ENCODE data around the gene CLCN1.
"Not testable (repeated sequence)": the region's sequence is repeated elsewhere in the genome, so short reads cannot be mapped to it uniquely, and the experiment has no call there.

The CLCN1 gene

DNA sequence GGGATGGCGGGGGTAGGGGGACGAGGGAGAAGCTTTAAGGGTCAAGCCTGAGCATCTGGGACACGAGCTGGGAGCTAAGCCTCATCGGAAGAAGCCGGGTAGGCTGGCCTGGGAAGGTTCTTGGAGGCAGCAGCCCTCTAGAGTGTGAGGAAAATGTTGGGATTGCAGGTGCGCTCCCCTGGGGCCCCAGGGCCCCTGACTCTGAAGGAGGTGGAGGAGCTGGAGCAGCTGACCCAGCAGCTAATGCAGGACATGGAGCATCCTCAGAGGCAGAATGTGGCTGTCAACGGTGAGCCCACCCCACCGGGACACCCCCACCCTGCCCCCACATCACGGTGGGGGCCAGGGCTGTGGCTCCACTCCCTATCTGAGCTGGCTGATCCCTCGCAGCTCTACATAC, 72.1 kb downstream of the CLCN1 start:
- DNase-seq, result no peak

DNA sequence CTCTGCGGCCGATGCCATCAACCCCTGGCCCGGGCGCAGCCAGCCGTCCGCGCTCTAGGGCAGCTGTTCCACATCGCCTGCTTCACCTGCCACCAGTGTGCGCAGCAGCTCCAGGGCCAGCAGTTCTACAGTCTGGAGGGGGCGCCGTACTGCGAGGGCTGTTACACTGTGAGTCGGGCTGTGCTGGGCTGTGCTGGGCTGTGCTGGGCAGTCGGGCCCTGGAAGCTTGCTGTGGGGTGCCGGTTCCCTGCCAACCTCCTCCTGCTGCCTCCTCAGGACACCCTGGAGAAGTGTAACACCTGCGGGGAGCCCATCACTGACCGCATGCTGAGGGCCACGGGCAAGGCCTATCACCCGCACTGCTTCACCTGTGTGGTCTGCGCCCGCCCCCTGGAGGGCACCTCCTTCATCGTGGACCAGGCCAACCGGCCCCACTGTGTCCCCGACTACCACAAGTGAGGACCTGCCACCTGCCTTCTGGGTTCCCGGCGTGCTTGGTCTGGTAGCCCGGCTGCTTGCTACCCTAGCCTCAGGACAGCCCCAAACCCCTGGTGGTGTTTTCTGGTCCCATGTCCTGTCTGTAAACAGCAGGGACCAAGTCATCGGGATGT, 72.7 kb downstream of the CLCN1 start:
- no peak for DNase-seq

DNA sequence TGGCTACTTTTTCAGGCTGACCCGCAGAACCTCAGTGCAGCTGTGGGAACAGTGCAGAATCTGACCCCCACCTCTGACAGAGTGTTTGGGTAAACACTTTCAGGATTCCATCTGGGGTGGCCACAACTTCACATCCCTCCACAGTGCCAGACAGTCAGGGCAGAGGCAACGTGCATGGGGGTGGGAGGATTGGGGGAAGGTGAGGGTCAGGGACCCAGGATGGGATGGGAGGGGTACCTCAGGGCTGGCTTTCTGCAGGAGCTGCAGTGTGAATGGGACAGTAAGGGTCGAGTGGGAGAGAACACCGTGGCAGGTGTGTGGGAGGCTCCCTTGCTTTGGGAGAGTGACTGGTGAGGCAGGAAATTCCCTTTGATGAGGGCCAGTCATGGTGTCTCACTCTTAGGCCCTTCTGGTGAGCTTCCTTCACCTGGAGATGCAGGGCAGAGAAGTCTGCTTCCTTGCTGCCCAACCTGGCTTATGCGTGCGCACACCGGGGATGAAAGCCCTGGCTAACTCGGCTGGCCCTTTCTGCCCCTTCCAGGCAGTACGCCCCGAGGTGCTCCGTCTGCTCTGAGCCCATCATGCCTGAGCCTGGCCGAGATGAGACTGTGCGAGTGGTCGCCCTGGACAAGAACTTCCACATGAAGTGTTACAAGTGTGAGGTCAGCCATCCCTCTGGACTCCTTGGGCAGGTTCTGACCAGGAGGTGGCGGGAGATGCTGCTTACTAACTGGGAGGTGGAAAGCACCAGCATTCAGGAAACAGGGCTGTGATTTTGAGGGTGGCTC, 73.6 kb downstream of the CLCN1 start:
- DNase-seq, result no peak

DNA sequence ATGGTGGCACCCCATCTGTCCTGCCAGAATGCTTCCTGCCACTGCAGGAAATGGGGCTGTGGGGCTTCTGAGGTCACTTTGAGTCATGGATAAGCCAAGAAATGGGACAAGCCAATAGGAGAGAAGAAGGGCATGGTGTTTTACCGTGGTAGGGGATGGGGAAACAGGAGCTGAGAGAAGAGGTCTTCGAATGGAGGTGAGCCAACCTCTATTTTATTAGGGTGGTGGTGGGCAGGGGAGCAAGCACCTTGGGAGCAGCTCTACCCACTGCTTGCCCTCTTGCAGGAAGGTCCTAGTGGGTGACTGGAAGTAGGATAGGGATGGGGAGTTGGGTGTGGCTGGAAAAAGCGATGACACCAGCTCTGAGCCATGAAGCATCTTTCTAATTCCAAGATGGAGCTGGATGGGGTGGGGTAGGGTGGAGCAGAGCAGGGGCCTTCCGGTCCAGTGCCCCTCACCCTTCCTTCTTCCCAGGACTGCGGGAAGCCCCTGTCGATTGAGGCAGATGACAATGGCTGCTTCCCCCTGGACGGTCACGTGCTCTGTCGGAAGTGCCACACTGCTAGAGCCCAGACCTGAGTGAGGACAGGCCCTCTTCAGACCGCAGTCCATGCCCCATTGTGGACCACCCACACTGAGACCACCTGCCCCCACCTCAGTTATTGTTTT, 74.3 kb downstream of the CLCN1 start:
- DNase-seq, result no peak

DNA sequence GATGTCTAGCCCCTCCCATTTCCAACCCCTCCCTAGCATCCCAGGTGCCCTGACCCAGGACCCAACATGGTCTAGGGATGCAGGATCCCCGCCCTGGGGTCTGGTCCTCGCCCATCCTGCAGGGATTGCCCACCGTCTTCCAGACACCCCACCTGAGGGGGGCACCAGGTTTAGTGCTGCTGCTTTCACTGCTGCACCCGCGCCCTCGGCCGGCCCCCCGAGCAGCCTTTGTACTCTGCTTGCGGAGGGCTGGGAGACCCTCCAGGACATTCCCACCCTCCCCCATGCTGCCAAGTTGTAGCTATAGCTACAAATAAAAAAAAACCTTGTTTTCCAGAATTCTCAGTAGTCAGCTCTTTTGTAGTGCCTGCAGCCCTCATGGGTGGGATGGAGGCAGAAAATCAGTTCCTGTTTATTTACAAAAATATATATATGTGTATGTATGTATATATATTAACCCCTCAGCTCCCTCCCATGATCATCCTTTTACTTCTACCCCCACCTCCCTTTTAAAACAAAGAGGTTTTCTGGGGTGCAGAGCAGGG, 74.9 kb downstream of the CLCN1 start:
- no peak for DNase-seq

DNA sequence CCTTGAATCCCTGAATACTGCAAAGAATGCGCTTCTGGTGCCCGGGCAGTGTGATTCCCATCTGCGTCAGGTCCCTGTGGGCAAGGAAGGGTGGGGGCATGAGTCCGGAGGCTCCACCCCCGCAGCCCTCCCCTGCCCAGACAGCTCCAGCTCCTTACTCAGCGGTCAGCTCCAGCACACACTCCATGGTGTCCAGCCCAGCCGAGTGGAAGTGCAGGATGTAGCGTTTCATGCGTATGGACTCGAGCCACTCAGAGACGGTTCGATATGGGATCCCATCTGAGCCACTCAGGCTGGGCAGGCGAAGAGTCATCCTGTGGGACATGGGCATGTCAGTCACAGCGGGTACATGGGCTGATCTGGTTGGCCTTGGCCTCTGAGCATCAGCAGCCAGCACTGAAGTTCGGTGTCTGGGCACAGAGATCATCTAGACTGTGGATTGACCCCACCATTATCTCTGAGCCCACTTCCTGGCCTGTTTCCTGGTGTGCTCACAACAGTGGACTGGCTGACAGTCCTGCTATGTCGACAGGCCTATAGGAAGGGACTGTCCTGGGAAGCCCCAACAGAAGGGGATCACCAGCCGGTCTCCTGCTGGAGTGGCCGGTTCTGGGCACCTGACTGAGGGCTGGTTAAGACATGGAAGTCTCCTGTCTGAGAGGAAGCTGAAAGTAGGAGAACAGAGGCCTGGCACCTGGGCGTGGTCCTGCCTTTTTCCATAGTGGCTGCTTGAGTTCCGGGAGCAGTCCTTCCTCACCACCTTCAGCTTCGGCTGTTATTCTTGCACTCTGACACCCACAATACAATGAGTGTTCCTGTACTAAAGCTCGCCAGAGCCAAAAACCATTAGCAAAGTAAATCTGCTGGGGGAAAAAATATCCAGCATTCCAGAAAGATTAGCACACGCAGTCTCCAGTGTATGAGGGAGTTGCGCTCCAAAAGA, 75.8 kb downstream of the CLCN1 start:
- DNase-seq, result no peak

DNA sequence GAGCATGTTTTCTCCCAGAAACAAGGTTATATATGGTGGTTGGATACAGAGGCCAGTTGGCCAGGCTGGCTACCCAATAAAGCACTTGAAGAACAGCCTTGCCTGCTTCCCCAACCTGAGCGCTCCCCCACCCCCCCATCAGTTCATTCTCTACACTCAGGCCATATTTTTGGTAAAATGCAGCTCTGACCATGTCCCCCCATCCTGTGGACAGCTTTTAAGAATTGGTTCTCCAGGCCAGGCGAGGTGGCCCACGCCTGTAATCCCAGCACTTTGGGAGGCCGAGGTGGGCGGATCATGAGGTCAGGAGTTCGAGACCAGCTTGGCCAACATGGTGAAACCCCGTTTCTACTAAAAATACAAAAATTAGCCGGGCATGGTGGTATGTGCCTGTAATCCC, 76.5 kb downstream of the CLCN1 start:
- not testable (repeated sequence) for DNase-seq

DNA sequence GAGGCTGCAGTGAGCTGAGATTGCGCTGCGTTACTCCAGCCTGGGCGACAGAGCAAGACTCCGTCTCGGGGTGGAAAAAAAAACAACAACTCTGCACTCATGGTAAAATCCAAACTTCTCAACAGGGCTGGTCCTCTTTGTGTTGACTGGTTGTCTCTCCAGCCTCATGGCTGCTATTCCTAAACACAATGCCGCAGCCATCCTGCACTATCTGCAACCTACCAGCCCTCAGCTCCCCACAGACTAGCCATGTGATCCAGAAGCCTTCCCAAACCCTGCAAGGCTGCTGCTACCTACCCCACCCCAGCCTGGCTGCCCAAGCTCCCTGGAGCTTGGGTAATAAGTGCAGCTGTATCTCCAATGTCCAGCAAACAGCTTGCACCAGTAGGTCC, 77.0 kb downstream of the CLCN1 start:
- no peak for DNase-seq

DNA sequence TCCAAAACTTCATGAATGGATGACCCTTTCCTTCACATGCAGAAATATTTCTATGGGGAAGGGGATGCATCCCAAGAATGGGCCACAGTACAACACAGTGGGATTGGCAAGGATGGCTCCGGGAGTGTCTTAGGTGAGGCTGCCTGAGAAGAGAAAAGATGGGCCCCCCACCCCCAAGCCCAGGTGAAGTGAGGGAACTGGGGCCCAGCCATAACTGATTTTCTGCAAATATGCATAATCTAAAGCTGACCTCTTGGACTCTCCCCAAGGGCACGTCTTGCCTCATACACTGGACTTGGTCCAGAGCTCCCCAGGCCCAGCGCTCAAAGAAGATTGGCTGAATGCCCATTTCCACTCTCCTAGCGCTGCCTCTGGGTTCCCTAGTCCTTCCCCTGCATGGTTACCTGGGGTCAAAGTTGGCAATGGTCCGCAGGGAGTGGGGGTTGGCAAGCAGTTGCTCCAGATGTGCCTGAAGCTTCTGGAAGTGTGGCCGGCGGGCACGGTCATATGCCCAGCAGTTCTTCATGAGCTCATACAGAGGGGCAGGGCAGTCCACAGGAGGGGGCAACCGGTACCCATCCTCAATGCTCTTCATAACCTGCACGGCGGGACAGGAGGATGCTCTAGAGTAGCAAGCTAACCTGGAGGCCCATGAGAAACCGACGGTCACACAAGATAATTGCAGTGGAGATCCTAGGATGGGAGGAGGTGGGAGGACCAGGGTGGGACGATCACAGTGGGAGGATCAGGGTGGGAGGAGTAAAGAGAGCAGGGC, 77.5 kb downstream of the CLCN1 start:
- DNase-seq, result no peak

DNA sequence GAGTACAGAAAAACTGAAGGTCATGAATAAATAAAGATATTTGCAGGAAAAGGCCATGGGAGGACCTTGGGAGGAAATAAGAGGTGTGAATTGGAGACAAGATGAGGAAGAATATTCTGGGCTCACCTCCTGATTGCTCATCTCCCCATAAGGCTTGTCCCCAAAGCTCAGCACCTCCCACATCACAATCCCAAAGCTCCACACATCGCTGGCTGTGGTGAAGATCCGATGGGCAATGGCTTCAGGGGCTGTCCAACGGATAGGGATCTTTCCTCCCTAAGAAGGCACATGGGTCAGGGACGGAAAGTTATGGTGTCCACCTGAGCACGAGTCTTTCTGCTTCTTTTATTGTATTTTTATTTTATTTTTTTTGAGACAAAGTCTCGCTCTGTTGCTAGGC, 78.2 kb downstream of the CLCN1 start:
- DNase-seq, result no peak

DNA sequence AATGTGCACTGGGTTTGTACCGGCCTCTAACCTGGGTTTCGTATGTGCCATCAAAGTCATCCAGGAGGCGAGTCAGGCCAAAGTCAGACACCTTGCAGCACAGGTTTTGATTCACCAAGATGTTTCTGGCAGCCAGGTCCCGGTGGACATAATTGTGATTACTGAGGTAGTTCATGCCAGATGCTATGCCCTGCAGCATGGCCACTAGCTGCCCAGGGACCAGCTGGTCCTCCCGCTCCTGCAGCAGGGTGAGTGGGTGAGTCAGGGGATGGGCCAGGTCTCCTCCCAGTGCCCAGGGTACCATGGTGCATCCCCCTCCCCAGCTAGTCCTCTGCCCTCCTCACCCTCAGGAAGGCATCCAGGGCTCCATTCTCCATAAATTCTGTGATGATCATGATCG, 78.9 kb downstream of the CLCN1 start:
- no peak for DNase-seq

DNA sequence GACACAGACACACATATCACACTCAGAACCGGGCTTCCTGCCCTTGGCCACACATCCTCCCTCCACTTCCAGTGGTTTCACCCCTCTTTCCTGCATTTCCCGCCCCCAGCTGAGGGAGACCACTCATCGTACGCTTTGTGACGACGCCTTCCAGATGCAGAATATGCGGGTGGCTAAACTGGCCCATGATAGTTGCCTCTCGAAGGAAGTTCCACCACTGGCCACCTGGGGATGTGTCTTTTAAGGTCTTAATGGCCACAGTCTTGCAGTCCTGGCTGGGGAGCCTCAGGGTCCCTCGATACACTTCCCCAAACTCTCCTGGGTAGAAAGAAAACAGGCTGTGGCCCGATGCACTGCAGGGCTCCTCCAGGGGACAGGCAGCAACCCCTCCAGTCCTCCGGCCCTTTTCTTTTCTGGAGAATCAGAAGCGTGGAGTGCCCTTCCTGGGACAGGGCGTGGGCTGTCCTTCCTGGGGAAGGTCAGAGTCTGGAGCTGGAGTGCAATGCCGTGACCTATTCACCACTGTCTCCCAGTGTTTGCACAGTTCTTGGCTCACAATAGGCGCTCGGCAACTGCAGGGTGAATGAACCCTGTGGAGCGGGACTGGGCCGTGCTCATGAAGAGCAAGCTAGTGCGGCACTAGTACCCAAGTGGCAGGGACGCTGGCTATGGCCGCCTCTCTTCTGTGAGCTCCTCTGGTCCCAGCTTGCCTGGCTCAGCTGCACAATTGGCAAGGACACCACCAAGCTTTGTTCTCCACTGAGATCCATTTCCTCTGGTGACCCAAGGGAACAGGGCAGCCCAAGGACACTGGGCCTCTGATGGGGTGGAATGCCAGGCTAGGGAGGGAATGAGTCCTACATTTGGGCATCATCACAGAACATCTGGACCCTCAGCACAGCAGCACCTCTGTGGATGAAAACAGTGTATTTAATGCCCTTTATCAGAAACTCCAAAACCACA, 79.6 kb downstream of the CLCN1 start:
- DNase-seq, result no peak

DNA sequence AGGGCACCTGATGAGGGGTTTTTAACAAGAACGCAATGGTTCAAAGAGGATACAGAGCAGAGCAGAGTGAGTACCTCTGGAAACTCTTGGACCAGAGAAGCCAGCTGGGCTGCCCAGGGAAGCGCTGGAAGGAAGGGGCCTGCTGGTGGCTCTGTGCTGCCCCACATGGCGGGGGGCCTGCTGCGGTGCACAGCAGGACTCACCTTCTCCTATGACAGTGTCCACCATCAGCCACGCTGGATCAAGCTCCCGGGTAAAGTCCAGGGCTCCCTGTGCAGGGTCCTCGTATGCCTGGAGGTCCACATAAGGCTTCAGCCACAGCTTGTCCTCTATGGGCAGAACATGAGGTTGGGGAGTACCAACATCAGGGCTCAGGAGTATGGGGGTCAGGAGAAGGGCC, 80.3 kb downstream of the CLCN1 start:
- no peak for DNase-seq

DNA sequence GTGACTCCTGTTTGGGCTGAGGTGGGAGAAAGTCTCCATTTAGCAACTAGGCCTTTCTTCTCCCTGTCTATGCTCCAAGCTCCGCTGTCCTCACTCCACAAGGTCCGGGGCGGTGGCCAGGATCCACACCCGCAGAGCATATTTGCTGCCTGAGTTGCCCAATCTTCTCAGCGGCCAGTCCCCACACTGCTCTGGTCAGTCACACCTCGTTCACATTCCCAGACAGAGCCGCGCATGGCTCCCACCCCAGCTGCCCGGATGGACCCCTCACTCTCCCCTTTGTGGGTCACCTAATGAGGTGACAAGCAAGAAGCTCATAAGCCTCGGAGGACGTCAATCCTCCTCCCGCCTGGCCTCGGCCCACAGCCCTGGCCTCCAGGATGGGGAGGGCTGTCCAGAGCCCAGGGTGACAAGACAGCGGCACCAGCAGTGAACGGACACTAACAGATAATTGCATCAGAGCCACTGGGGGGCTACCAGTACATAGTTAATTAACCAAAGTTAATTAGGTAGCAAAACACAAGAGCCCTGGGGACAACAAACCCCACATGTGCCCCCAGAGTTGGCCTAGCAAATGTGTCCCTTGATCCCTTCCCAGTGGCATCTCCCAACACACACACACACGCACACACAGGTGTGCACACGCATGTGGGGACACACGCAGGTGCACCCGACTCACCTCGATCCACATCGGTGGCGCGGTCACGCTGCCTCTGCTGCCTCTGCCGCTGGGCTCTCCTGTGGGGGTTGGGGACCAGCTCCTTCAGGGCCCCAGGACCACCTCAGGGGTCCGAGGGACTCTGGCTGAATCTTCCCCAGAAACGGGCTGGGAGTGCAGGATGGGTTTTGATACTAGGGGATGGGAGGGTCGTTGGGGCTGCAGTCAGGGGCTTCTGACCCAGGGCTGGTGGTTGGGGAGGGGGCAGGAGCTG, 81.0 kb downstream of the CLCN1 start:
- DNase-seq, result no peak

DNA sequence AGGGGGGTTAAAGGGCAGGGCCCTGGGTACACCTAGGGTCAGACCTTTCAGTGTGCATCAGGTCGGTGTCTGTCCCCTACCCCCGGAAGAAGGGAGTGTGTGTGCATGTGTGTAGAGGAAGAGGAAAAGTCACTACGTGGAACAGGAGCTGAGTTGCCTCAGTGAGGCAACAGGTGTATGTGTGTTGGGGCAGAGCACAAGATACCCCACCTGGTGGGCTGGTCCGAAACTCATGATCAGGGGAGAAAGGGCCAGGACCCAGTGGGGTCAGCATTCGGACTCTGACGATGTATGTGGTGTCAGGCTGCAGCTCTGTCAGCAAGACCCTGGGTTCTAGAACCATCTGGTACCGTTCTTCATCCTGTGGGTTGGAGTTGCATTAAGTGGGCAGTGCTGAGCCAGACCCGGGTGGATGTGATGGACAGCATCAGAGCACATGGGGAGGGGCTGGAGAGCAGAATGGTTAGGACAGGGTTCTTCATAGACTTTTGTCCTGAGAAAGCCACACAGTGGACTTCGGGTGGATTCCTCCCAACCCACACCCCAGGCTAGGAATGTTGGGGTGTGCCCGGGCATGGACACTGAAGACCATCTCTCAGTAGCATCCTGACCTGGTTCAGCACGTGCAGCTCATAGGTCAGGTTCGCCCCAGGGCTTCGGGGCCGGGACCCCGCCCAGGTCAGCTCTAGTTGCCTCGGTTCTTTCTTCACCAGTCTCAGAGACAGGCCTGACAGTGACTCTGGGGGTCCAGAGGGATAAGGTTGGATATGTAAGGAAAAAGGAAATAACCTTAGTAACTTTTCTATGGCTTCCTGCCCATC, 82.0 kb downstream of the CLCN1 start:
- DNase-seq, result no peak

DNA sequence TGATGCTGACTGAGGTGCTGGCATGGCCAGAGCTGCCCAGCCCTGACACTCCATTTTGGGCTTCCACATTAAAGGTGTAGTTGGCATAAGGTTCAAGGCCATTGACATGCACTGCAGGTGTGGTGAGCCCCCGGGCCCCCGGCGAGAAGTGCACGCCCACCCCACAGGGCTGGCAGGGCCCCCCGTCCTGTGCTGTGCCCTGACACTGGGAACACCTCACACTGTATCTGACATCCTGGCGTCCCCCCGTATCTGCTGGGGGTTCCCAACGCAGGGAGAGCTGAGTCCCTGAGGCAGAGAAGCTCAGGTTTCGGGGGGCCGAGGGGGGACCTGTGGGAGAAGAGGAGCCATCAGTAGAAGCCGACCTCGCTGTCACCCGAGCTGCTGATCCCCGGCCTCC, 82.7 kb downstream of the CLCN1 start:
- DNase-seq, result no peak

DNA sequence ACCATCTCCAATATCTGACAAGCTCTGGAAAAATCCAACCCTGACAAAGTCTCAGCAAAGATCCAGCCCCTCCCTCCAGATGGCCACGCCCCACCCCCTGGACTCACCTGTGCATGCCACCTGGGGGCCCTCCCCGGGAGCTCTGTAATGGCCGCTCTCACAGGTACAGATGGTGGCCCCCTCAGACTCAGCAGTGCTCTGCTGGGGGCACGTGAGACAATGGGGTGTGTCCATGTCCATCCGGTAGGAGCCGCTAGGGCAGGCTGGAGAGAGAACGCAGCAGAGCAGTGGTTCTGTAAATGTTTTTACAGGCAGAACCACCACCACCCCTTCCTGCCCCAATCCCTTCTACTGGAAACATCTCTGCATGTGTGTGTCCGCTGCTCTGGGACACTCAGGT, 83.2 kb downstream of the CLCN1 start:
- DNase-seq, result no peak

DNA sequence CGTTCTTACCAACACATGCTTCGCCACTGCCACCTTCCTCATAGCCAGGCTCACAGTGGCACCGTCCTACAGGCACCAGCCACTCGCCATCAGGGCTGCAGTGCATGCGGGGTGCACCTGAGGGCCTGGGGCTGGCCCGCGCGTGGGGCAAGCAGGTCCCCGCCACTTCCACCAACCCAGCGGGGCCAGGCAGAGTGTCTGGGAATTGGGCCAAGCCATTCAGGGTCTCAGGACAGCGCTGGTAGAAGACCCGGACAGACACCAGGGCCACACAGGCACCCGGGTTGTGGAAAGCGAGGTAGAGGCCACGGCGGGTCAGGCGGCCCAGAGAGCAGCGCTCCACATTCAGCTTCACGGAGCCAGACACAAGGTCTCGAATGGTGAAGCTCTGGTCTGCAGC, 83.7 kb downstream of the CLCN1 start:
- no peak for DNase-seq

DNA sequence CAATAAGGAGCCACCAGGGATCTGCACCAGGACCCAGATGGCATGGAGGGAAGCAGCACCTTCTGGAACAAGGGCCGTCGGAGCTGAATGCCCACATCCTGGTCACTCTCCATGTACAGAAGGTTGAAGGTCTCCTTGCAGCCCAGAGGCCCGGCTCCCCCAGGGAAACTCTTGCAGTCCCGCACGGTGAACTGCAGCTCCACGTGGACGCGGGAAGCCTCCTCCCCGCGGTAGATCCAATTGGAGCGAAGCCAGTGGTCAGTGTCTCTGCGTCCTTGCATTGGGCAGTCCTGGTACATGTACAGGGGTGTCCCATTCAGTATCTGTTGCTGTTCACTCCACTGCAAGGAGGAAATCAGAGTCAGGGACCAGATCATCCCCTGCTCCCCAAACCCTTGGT, 85.4 kb downstream of the CLCN1 start:
- no peak for DNase-seq
